HG02981 (cell line): ENCODE data around the gene GSTA4.

Experiments used
- ATAC-seq: cut with Tn5 transposase; IDR thresholded peaks from one replicate; pipeline ENCODE4 v1.9.1; 2021; ENCODE audit warnings: mild to moderate bottlenecking, moderate library complexity; ENCODE audit not compliant: unreplicated experiment

The GSTA4 gene, protein sequence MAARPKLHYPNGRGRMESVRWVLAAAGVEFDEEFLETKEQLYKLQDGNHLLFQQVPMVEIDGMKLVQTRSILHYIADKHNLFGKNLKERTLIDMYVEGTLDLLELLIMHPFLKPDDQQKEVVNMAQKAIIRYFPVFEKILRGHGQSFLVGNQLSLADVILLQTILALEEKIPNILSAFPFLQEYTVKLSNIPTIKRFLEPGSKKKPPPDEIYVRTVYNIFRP

DNA sequence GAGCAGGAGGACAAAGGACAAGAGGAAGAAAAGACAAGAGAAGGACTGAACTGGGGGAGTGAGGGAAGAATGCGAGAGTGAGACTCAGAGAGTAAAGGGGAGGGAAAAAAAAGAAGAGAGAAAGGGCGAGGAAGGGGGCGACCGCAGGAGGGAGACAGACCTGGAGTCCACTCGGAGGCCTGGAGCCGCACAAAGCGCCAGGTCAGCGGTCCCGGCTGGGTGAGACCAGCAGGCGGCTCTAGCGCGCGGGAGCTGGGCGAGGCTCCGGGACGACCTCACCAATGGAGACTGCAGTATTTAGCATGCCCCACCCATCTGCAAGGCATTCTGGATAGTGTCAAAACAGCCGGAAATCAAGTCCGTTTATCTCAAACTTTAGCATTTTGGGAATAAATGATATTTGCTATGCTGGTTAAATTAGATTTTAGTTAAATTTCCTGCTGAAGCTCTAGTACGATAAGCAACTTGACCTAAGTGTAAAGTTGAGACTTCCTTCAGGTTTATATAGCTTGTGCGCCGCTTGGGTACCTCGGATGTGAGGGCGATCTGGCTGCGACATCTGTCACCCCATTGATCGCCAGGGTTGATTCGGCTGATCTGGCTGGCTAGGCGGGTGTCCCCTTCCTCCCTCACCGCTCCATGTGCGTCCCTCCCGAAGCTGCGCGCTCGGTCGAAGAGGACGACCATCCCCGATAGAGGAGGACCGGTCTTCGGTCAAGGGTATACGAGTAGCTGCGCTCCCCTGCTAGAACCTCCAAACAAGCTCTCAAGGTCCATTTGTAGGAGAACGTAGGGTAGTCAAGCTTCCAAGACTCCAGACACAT, at the start of gene GSTA4:
Gene GSTA4, minus strand, starts transcription at position 196 of the 824 bp plus-strand sequence. CDS start 1,041 bp downstream, outside the sequence.
- peak; percentile 95 for ATAC-seq

DNA sequence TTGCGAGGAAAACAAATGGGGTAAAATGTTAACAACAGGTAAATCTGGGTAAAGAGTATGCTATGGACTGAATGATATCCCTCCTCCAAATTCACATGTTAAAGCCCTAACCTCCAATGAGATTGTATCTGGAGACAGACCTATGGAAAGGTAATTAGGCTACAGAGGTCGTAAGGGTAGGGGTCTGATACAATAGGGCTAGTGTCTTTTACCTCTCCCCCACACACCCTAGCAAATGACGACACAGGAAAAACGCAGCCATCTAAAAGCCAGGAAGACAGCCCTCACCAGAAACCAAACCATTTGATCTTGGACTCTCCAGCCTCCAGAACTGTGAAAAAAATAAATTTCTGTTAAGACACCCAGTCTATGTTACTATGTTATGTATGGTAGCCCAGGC, 49.5 kb upstream of the GSTA4 start:
- ATAC-seq = no peak

DNA sequence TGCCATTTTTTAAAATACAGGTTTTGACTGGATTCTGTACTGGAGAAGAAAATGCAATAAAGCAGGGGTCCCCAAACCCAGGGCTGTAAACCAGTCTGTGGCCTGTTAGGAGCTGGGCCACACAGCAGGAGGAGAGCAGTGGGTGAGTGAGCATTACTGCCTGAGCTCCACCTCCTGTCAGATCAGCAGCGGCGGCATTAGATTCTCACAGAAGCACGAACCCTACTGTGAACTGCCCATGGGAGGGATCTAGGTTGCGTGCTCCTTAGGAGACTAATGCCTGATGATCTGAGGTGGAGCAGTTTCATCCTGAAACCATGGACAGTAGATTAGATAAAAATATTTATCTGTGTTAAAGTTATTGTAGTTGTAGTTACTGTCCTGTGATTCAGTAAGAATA, 49.0 kb upstream of the GSTA4 start:
- ATAC-seq = no peak

DNA sequence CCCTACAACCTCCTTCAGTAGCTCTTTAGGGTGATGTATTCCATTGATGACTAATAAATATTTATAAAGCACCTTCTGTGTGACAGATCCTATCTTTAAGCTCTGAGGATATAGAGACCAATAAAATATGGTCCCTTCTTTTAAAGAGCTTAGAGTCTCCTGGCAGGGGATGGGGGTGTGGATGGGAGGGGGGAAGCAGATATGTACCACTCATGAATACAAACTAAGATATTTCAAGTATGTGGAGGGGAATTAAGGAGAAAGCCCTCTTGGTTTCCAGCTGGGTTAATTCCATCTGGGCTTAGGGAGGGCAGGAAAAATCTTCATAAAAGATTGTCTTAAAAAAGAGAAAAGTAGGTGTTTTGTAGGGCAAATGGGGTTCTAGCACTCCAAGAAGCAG, 48.5 kb upstream of the GSTA4 start:
- no peak for ATAC-seq

DNA sequence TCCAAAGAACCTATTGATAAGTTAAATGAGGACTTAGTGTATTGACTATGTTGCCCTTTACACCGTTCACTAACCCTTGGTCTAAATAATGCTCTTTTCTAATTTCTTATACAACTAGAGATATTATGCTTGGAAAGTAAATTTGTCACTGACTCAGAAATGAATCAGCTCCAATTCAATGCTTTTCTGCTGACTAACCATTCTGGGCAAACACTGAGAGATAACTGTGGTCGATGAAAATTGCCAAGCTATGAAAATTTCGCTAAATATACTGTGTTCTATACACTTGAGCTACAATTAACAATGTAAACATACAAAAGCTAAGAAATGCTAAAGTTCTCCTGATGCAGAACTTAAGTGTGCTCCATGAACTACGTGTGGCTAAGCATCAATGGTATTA, 47.0 kb upstream of the GSTA4 start:
- no peak for ATAC-seq

DNA sequence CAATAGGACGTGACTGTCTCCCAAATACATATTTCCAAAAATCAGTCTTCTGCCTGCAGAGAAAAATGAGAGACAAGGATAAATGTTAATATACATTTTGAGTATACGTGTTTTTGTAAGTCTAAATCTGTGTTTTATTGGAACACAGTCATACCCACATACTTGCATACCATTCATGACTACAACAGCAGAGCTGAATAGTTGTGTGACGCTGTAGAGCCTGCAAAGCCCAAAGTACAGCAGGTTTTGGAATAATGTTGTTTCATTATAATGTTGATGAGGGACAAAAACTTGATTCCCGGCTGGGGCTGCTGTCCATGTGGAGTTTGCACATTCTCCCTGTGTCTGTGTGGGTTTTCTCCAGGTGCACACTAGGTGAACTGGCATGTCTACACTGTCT, 46.3 kb upstream of the GSTA4 start:
- ATAC-seq = no peak

DNA sequence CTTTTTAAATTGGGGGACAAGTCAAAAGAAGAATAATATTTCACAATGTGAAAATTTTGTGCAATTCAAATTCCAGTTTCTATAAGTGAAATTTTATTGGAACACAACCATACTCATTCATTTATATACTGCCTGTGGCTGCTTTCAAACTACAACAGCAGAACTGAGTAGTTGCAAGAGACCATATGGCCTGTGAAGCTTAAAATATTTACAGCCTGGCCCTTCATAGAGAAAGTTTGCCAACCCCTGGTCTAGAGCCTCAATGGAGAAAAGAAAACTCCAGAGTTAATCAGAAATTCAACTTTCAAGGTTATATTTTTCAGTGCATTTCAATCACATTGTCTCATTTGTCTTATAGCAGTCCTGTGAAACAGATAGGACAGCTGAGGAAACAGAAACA, 43.5 kb upstream of the GSTA4 start:
- no peak for ATAC-seq

DNA sequence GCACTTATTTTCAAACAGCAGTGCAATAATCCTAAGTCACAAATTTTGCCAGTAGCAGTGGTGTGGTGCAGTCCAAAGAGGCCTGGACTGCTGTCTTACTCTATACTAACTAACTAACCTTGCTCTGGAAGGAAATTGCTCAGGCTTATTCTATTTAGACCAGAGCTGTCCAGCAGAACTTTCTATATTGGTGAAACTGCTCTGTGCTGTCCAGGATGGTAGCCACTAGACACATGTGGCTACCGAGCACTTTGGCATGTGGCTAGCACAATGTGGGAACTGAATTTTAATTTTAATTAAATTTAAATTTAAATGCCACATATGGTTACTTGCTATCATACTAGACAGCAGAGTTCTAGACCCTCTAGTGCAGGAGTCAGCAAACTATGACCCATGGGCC, 43.1 kb upstream of the GSTA4 start:
- ATAC-seq = no peak

DNA sequence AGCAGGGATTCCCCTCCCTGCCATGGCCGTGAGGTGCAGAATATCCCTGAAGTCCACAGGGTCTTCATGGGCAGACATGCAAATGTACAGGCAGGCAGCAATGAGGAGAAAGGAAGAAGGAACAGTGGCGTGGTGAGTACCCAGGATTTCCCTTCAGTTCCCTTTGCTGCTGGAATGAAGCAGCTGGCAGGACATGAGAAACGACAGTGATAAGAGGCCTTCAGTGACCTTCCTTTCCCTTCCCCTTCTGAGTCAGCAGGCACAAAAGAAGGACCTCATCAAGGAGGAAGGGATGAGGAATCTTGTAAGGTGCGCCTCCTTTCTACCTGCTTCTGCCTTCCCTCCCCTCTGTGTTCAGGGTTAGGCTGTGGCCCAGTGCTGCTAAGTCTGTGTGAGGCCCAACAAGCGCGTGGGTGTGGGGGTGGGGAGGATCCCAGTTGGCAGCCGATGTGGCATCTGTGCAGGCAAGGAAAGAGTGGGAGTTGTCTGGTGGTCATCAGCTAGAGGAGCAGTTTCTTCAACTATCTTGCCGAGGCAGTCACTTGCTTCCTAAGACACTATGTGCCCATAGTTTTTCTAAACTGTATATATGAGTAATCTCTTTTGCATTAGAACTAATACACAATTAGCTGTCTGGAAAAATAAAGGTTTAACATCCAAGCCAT, 40.6 kb upstream of the GSTA4 start:
- no peak for ATAC-seq

DNA sequence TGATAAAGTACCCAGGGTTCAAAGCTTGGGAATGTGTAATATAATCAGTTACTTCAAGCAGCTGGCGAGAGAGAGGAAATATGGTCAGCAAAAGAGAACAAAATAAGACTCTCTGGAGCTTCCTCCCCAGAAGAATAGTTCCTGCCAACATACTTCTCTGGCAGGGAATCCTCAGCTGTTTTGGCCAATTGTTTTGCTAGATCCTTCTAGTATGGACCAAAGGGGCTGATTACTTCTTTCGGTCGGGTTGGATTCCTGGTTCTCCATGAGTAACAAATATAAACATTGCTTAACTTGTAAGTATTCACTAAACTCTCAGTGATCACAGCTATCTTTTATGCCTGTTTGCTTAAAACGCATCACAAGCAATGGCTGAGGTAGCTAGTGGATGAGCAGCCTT, 38.7 kb upstream of the GSTA4 start:
- no peak for ATAC-seq

DNA sequence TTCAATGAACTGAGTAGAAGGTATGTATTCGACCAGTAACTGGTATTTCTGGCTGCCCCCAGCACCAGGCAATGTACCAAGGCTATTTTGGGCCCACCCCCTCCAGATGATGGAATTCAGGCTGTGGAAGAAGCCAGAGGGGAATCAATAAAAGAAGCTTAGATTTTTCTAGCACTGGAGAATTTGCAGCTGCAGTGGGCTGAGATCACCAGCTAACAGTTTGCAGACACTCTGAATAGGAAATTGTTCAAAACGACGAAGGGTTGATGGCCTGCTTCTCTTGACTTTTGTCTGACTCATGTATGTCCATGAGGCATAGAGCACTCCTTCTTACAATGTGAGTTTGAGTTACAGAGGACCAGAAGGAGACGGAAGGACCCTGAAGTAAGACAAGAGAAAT, 37.8 kb upstream of the GSTA4 start:
- no peak for ATAC-seq

DNA sequence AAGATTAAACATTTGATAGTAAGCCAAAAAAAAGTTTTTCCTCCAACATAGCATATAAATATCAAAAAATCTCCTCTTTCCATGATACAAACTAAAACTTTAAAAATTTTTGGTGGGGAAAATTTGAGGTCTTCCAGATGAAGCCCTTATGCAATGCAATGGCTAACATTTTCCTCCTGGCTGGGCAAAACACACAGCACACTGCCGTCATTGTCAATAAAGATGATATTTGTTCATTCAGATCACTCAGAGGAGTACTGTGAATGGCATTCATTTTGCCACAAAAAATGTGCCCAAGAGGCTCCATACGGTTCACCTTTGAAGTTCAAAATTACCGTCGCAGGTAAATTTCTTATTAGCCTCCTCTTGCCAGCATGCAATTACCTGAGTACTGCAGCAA, 36.2 kb upstream of the GSTA4 start:
- ATAC-seq = no peak

DNA sequence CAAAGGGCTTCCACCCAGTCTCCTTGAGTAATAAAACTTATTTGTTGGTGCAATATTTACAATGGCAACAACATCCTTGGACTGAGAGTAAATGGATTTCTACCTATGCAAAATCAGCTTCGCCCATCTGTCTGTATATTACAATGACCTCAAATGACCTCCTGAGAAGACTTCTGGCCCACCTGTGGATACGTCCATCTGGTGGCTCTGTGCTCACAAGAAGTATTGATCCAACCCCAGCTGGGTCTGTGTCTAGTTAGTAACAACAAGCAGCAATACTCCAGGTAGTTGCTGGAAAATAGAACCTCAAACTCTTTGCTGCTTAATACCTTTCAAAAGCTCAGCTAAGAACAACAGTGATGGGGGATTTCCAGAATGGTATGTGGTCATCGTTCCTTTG, 34.7 kb upstream of the GSTA4 start:
- no peak for ATAC-seq

DNA sequence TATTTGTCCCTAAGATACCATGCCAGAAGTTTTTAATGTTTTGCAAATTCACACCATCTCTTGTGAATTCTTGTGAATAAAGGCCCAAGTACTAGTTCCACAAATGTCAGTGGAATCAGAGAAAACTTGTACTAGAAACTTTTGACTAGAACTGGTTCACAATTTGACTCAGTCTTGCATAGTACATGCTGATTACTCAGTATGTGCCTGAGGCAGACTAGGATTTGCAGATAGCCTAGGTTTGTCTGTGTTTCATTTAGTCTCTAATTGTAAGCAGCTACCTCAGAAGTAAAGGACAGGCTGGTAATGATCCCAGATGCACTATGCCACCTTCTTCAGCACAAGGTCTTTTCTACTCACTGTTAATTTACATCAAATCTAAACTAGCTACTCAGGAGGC, 34.2 kb upstream of the GSTA4 start:
- ATAC-seq = no peak

DNA sequence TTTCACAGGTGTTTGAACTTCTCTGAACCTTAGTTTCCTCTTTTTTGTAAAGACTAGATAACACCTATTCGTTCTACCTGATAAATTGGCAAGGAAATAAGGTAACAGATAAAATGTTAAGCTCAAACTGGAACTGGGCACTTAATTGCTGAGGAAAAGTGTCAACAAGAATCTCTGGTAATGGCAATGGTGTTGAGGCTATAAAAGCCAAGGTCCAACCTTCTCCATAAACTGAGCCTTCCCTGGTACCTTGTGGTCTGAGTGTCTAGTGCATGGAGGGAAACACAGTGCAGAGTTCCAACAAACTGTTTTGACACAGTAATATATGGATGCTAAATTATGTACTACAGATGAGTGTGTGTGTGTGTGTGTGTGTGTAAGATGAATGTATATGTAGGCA, 33.4 kb upstream of the GSTA4 start:
- no peak for ATAC-seq

DNA sequence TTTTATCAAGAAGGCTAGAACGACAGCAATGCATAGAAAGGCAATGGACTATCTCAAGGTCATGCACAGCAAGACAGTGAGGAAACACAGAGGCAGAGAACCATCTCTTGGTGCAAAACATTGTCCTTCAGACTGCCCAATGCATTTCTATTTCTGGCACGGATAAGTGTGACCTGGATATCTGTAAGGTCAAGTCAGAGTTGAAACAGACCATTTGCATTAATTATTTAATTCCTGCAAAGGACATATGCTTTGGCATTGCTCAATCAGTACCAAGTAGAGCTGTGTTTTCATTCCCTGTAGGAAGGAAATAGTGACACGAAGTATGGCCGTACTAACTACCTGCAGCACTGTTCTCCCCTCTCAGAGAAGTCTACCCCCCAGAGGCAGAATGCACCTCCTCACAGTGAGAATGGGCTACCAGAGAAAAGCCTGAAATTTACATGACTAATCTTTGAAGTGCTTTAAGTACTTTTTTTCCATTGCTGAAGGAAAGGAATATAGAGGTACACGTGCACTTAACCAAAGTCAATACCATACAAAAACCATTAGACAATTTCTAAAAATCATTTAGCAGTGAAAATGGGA, 32.1 kb upstream of the GSTA4 start:
- no peak for ATAC-seq

DNA sequence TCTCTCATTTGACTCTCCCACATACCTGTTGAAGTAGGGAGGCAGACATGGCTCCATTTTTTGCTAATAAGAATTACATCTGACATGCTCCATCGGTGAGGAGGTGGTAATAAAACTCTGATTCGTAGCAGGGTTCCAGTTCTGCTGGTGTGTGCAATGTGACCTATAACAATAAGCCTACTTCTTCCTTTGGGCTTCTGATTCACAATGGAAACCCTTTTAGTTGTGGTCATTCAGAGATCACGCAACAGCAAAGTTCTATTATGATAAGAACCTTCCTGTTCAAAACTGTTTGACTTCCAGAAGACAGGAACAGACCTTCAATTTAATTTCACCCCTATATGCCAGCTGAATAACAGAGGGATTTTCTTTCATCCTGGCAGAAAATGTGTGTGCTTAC, 31.4 kb upstream of the GSTA4 start:
- no peak for ATAC-seq

DNA sequence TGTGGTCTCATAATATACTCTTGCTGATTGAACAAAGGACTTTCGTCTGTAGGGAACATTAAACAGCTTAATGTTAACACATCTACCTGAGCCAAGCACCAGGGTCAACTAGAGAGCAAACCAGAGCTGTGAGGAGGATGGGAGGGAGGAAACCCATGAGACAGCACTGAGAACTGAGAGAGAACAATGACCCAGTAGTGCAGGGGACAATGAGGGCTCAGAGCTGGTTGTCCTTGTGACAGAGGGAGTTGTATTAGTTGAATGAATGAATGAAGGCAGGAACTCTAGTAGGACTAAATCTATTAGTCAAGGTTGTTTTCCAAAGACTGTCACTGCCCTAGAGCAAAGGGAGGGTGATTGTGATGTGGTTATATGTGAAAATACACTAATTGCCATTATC, 28.2 kb upstream of the GSTA4 start:
- no peak for ATAC-seq

DNA sequence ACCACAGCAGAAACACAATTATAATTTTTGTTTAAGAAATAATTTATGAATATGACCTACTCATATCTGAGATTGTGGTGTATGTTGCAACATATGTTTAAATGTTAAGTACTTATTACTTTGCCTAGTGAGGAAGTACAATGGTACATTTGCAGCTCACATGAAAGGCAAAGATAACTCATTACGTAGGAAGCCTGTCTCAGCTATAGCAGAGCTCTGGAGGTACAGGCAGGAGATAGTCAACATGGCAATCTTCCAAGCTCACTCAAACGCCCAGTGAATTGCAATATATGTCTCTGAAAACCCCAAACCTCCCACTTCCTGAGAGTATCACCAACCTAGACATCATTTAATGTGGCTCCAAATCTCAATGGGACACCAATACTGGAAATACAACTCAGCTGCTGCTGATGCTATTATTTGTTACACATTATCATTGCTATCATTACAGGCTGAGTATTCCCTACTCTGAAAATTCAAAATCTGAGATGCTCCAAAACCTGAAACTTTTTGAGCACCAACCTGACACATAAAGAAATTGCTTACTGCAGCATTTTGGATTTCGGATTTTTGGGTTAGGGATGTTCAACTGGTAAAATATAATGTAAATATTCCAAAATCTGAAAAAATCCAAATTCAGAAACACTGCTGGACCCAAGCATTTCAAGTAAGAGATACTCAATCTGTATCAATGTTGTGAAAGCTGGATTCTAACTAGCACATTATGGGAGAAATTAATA, 25.1 kb upstream of the GSTA4 start:
- ATAC-seq = no peak

DNA sequence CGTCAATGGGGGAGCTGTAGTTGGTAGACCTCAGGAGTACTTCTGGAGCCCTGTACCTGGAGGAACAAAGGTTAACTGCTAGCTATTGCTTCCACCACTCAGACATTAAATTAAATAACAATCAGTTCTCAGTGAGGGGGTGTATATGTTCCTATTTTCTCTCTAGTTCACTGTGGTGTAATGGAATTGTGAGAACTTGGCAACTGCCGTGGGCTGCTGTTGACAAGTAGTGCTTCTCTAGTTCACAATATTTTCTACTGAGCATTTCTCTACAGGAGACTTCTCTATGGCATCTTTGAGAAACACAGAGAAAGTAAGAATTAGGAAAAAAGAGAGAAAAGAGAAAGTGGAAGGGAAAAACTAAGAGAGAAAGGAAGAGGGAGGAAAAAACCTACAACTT, 23.4 kb upstream of the GSTA4 start:
- no peak for ATAC-seq

DNA sequence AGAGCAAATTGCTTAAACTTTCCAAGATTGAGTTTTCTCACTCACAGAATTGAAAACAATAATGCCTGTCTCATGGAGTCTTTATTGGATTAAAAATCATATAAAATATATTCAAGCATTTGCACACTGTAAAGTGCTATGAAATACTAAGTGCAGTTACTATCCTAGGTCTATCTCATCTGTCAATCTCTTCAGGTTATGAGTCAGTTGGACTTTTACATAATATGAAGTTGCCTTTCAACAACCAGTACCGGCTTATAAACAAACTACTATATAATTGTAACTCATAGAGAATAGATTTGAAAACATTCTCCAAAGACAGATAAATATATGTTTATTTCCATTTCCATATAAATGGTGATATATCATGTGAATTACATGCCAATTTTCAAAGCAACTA, 20.4 kb upstream of the GSTA4 start:
- no peak for ATAC-seq
